GM21528 (cell line): ENCODE results near the gene DAPK3.

Source experiments
- ATAC-seq: cut with Tn5 transposase; IDR thresholded peaks from one replicate; pipeline ENCODE4 v1.9.1; 2021; ENCODE audit warnings: mild to moderate bottlenecking, moderate library complexity; ENCODE audit not compliant: unreplicated experiment, low FRiP score

Gene DAPK3

GRCh38 chr19:3932931-3933810, 37.7 kb downstream of the DAPK3 start, which contains the start of gene NMRK2:
Gene NMRK2, plus strand, starts transcription at chr19:3933069. Its CDS starts 603 bp downstream, at chr19:3933672.
- ATAC-seq: no peak

DNA sequence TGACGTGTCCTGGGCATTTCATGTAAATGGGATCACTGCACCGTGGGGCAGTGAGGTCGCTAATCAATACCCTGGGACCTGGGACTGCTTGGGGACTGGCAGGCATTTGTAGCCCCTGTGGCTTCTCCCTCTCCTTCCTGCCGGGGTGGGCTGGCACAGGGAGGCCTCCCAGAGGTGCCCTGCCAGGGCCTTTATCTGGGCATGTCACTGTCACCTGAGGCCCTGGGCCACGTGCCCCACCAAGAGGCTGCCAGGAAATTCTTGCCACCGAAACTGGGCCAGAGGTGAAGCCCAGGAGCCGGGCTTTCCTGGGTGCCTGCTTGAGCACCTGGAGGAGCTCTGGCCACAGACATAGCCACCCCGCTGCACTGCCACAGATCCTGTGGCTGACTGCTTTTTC, 39.9 kb downstream of the DAPK3 start:
- ATAC-seq: no peak

GRCh38 chr19:3923912-3924311, 47.0 kb downstream of the DAPK3 start:
- ATAC-seq: no peak

GRCh38 chr19:3923096-3923758, 47.7 kb downstream of the DAPK3 start:
- ATAC-seq: no peak

DNA sequence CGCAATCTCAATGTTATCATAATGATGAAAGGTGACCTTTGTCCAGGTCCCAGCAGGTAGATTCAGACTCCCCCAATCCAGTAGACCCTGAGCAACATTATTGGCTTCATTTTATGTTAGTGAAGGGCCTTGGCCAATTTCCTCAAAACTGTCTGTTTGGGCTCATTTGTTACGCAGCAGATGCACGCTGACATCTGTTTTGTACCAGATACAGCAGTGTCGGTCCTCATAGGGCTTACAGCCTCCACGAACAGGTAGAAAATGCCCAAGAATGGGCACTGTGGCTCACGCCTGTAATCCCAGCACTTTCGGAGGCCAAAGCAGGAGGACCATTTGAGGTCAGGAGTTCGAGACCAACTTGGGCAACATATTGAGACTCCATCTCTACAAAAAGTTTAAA, 51.1 kb downstream of the DAPK3 start:
- no peak for ATAC-seq

GRCh38 chr19:3916033-3916432, 54.9 kb downstream of the DAPK3 start:
- ATAC-seq: no peak

- no peak for ATAC-seq
Observed at GRCh38 chr19:3914199-3914598, 56.7 kb downstream of the DAPK3 start.

DNA sequence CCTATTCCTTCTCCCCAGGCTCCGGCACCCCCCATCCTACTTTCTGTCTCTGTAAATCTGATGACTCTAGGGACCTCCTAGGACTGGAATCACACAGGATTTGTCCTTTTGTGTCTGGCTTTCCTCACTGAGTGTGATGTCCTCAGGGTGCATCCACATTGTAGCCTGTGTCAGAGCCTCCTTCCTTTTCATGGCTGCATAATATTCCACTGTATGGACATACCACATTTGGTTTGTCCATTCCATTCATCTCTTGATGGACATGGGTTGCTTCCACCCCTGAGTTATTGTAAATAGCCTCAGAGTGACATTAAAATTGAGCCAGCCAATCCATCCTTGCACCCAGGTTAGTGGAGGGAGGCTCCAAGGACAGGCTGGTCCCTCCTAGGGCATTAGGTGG, 60.8 kb downstream of the DAPK3 start:
- no peak for ATAC-seq
